Mesendoderm (in vitro differentiated cells): ENCODE data around the gene PANX1.

Experiments used
- DNase-seq: peaks from one replicate; pipeline ENCODE4 v3.0.0; 2013
- H2AK5ac ChIP-seq: 2 replicates; pipeline ENCODE4 v1.6.1; 2013; ENCODE audit warnings: low read length, inconsistent platforms
- H2BK120ac ChIP-seq: 2 replicates; pipeline ENCODE4 v1.6.1; 2013; ENCODE audit warnings: low read depth, mild to moderate bottlenecking, low read length, moderate library complexity, mixed read lengths
- H2BK15ac ChIP-seq: replicated peaks from 2 replicates; pipeline ENCODE4 v1.6.1; 2013; ENCODE audit warnings: low read depth, mild to moderate bottlenecking, moderate library complexity
- H2BK5ac ChIP-seq: 2 replicates; pipeline ENCODE4 v1.6.1; 2013; ENCODE audit warnings: low read length, inconsistent platforms
- H3K18ac ChIP-seq: 2 replicates; pipeline ENCODE4 v1.6.1; 2013; ENCODE audit warnings: mild to moderate bottlenecking, low read length, mixed read lengths
- H3K23ac ChIP-seq: one replicate; pipeline ENCODE4 v1.6.1; 2013; ENCODE audit warnings: low read length
- H3K27ac ChIP-seq: 2 replicates; pipeline ENCODE4 v1.5.1; 2013; ENCODE audit warnings: low read depth, mild to moderate bottlenecking, inconsistent platforms, low read length, moderate library complexity
- H3K27me3 ChIP-seq: 2 replicates; pipeline ENCODE4 v1.6.1; 2013; ENCODE audit warnings: low read length, control low read depth, mild to moderate bottlenecking, inconsistent platforms; ENCODE audit not compliant: insufficient read depth, poor library complexity
- H3K36me3 ChIP-seq: 2 replicates; pipeline ENCODE4 v1.6.1; 2013; ENCODE audit warnings: low read length, inconsistent platforms; ENCODE audit not compliant: control insufficient read depth, insufficient read depth
- H3K4ac ChIP-seq: one replicate; pipeline ENCODE4 v1.6.1; 2013; ENCODE audit warnings: low read depth, mild to moderate bottlenecking, low read length, moderate library complexity
- H3K4me1 ChIP-seq: 2 replicates; pipeline ENCODE4 v1.6.1; 2013; ENCODE audit warnings: low read depth, low read length, inconsistent platforms; ENCODE audit not compliant: control insufficient read depth
- H3K4me2 ChIP-seq: 2 replicates; pipeline ENCODE4 v1.6.1; 2013; ENCODE audit warnings: low read length
- H3K4me3 ChIP-seq: 2 replicates; pipeline ENCODE4 v1.5.1; 2013; ENCODE audit warnings: mild to moderate bottlenecking, low read length
- H3K56ac ChIP-seq: one replicate; pipeline ENCODE4 v1.6.1; 2013; ENCODE audit warnings: low read length
- H3K79me1 ChIP-seq: 2 replicates; pipeline ENCODE4 v1.6.1; 2013; ENCODE audit warnings: low read length, inconsistent platforms
- H3K79me2 ChIP-seq: 2 replicates; pipeline ENCODE4 v1.6.1; 2013; ENCODE audit warnings: mild to moderate bottlenecking, low read length; ENCODE audit not compliant: control insufficient read depth, insufficient read depth
- H3K9ac ChIP-seq: 2 replicates; pipeline ENCODE4 v1.6.1; 2013; ENCODE audit warnings: low read length, inconsistent platforms
- H4K5ac ChIP-seq: one replicate; pipeline ENCODE4 v1.6.1; 2013; ENCODE audit warnings: low read length
- H4K8ac ChIP-seq: one replicate; pipeline ENCODE4 v1.6.1; 2013; ENCODE audit warnings: low read depth, mild to moderate bottlenecking, control low read depth, low read length, moderate library complexity
- WGBS: extraction: QIAGEN DNeasy Blood & Tissue Kit; methylation state at CpG from one replicate; pipeline ENCODE4 v1.1.7; 2013; ENCODE audit warnings: low lambda C conversion rate, missing lambda C conversion rate; ENCODE audit not compliant: insufficient coverage; ENCODE audit errors: extremely low coverage; 5-methylcytosine and 5-hydroxymethylcytosine counted together

The PANX1 gene

DNA sequence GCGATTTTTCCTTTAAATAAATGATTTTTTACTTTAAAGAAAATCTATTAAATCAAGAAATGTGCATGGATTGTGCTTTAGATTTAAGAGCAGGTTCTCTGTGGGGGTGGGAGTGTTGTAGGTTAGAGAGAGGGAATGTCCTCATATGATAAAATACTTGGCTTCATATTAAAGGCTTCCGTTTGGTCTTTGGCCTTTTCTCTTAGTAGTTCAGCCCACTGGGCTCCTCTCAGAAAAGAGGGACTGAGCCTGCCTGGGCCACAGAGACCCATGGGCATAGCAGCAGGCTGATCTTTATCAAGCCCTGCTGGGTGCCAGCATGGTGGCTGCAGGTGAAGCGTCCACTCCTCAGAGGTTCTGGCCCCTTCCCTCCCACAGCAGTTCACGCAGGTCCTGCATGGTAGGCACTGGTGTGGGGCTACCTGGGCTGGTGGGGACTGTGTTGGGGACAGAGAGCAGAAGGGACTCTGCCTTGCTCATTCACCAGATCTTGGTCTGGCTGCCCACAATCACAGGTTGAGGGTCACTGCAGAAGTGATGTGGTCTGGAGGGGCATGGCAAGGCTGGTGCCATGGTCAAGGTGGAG is 4.3 kb downstream of the PANX1 start:
- H3K27ac ChIP-seq, result no peak overlapping the region
- H2AK5ac ChIP-seq, result no peak overlapping the region
- no peak overlapping the region for H3K18ac ChIP-seq
- H2BK5ac ChIP-seq, result no peak overlapping the region
- H3K79me1 ChIP-seq, result peaks cover 47% of the 10 kb centered on the region
- H3K4me1 ChIP-seq, result peaks cover 26% of the 10 kb centered on the region
- no peak overlapping the region for H3K4ac ChIP-seq
- H2BK15ac ChIP-seq, result no peak overlapping the region
- H3K9ac ChIP-seq, result no peak overlapping the region
- no peak overlapping the region for H3K23ac ChIP-seq
- no peak overlapping the region for H2BK120ac ChIP-seq
- no peak overlapping the region for H4K5ac ChIP-seq
- WGBS, result no CpG with 5 or more reads among the region's 4 CpGs
- H4K8ac ChIP-seq, result no peak overlapping the region
- H3K79me2 ChIP-seq, result peaks cover 80% of the 10 kb centered on the region
- no peak for DNase-seq
- H3K4me3 ChIP-seq, result no peak overlapping the region
- no peak overlapping the region for H3K4me2 ChIP-seq
- H3K56ac ChIP-seq, result no peak overlapping the region
- no peaks in the 10 kb centered on the region for H3K36me3 ChIP-seq
- no peaks in the 10 kb centered on the region for H3K27me3 ChIP-seq

DNA sequence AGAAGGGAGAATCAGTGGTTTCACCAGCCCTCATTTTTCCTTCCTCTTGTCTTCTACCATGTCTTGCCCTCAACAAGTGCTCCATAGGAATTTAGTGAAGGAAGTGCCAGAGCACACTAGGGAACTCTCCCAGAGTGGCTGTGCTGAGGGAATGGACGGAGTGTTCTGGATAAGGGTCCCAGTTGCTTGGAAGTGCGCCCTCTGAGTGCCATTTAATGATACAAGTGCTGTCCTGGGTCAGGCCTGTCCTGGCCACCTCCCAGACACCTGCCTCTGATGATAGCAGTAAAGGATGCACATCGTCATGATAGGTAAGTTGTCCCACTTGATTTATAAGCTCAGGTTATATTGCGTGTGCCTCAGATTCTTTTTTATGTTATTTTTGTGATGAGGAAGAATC is 5.1 kb downstream of the PANX1 start:
- Histone ChIP-seq H3K23ac (no peak overlapping the region), H3K4me1 (peaks cover 26% of the 10 kb centered on the region), H3K36me3 (no peaks in the 10 kb centered on the region), H3K4ac (no peak overlapping the region), H3K9ac (no peak overlapping the region), H3K56ac (no peak overlapping the region), H2BK15ac (no peak overlapping the region), H3K4me3 (no peak overlapping the region), H2AK5ac (no peak overlapping the region), H3K27ac (no peak overlapping the region), H3K79me1 (peaks cover 48% of the 10 kb centered on the region), H3K27me3 (no peaks in the 10 kb centered on the region), H3K4me2 (no peak overlapping the region), H3K79me2 (peaks cover 83% of the 10 kb centered on the region), H4K8ac (no peak overlapping the region), H3K18ac (no peak overlapping the region), H4K5ac (no peak overlapping the region), H2BK120ac (no peak overlapping the region), H2BK5ac (no peak overlapping the region)
- WGBS, result no CpG with 5 or more reads among the region's 4 CpGs
- DNase-seq, result no peak

DNA sequence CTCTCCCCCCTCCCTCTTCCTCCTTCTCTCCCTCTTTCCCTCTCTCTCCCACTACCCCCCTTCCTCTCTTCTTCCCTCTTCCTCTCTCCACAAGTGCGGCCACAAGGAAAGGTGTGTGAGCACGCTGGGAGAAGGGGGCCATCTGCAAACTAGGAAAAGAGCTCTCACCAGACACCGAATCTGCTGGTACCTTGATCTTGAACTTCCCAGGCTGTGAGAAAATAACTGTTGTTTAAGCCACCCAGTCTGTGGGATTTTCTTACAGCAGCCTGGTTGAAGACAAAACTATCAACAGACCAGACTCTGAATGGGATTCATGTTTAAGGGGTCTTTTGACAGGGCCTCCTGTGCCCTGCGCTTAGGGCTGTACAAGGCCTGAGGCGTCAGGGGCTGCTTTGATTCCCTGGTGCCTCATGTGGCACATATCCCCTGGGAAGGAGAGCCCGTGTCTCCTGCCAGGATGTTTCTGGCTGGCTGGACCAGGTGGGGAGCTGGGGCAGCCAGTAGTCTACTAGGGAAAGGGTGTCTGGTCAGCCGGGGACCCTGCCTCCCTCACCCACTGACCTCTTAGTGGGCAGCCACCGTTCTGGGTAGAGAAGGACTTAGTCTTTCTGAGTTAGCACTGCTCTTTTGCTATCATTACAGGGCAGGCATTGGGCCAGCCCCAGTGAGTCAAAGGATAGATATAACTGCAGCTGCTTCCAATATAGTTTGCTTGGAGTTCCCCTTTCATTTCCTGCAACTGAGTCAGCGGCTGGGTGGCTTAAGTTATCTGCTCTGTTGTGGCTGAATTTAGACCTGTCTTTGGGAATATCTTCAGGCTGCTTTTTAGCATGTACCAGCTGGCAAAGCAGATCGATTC is 6.2 kb downstream of the PANX1 start:
- H2AK5ac ChIP-seq, result no peak overlapping the region
- H3K79me1 ChIP-seq, result peaks cover 44% of the 10 kb centered on the region
- H3K4ac ChIP-seq, result no peak overlapping the region
- no CpG with 5 or more reads among the region's 10 CpGs for WGBS
- H3K4me3 ChIP-seq, result no peak overlapping the region
- H3K4me1 ChIP-seq, result peaks cover 24% of the 10 kb centered on the region
- H3K4me2 ChIP-seq, result no peak overlapping the region
- no peak overlapping the region for H2BK120ac ChIP-seq
- no peak overlapping the region for H3K56ac ChIP-seq
- no peaks in the 10 kb centered on the region for H3K36me3 ChIP-seq
- no peak overlapping the region for H4K8ac ChIP-seq
- H4K5ac ChIP-seq, result no peak overlapping the region
- no peak overlapping the region for H3K27ac ChIP-seq
- no peak overlapping the region for H2BK15ac ChIP-seq
- no peak overlapping the region for H2BK5ac ChIP-seq
- H3K18ac ChIP-seq, result peak overlapping the region; percentile 41
- peaks cover 82% of the 10 kb centered on the region for H3K79me2 ChIP-seq
- H3K23ac ChIP-seq, result no peak overlapping the region
- no peaks in the 10 kb centered on the region for H3K27me3 ChIP-seq
- H3K9ac ChIP-seq, result no peak overlapping the region
- no peak for DNase-seq

DNA sequence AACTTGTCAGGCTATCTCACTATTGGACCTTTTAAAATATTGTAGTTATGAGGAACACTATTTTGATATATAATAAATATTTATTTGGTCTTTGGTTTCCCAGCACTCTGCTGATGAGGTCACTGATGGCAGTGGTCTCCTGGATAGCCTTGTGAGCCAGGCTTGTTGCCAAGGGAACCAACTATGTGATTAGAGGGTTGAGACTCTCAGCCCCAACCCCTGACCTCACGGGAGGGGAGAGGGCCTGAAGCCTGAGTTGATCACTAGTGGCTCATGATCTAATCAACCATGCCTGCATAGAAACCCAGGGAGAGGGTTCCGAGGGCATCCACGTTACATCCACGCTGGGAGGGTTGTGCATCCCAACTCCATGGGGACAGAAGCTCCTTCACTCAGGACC is 10.8 kb downstream of the PANX1 start:
- Histone ChIP-seq H3K9ac (no peak overlapping the region), H3K23ac (no peak overlapping the region), H3K27me3 (no peaks in the 10 kb centered on the region), H2BK5ac (no peak overlapping the region), H2BK120ac (no peak overlapping the region), H3K4me2 (no peak overlapping the region), H3K18ac (no peak overlapping the region), H3K27ac (no peak overlapping the region), H3K36me3 (no peaks in the 10 kb centered on the region), H2BK15ac (no peak overlapping the region), H4K8ac (no peak overlapping the region), H3K79me2 (peaks cover 76% of the 10 kb centered on the region), H3K56ac (no peak overlapping the region), H2AK5ac (no peak overlapping the region), H3K4me3 (no peak overlapping the region), H3K4ac (no peak overlapping the region), H3K79me1 (peaks cover 29% of the 10 kb centered on the region), H4K5ac (no peak overlapping the region), H3K4me1 (peaks cover 8% of the 10 kb centered on the region)
- DNase-seq, result peak; percentile 96
- no CpG with 5 or more reads among the region's 4 CpGs for WGBS

DNA sequence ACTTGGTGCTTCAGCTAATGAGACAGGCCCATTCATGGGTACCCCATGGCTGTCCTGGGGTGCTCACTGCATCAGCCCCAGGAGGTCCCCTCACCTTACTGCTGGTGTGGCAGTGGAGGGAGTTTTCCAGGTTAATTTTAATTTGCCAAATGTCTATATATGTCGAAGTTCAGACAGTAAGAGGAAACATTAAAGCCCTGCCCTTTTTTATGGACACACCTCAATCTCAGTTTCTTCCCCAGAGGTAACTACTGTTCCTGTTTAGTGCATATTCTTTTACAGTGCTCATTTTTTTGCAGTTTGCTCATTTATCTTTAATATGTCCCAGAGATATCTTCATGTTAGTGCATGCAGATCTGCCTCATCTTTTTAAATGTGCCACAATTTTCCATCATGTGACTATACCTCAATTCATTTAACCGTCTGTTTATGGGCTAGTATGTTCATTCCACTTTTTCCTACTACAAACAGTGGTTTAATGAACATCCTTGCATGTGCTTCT is 11.6 kb downstream of the PANX1 start:
- Histone ChIP-seq H4K5ac (no peak overlapping the region), H3K36me3 (no peaks in the 10 kb centered on the region), H3K79me2 (peaks cover 76% of the 10 kb centered on the region), H3K4me2 (no peak overlapping the region), H3K4me3 (no peak overlapping the region), H3K56ac (no peak overlapping the region), H2BK120ac (no peak overlapping the region), H2AK5ac (no peak overlapping the region), H2BK15ac (no peak overlapping the region), H3K18ac (no peak overlapping the region), H2BK5ac (no peak overlapping the region), H3K4ac (no peak overlapping the region), H4K8ac (no peak overlapping the region), H3K27me3 (no peaks in the 10 kb centered on the region), H3K4me1 (peaks cover 8% of the 10 kb centered on the region), H3K23ac (no peak overlapping the region), H3K27ac (no peak overlapping the region), H3K79me1 (peaks cover 27% of the 10 kb centered on the region), H3K9ac (no peak overlapping the region)
- no CpG with 5 or more reads among the region's 2 CpGs for WGBS
- no peak for DNase-seq
